GM12801 (cell line): ENCODE measurements around the gene RAB24.

Experiments
- CTCF ChIP-seq: IDR thresholded peaks from one replicate; pipeline ENCODE4 v1.5.1; 2011; ENCODE audit warnings: control low read depth; ENCODE audit not compliant: insufficient read length; ENCODE audit errors: extremely low read depth

Gene RAB24

GRCh38 chr5:177330991-177331842 is 27.7 kb upstream of the RAB24 start:
- no peak for TF ChIP-seq CTCF

- no peak for TF ChIP-seq CTCF
These were observed 26.4 kb upstream of the RAB24 start for GRCh38 chr5:177329883-177330282.

- TF ChIP-seq CTCF, result no peak
These were observed 25.2 kb upstream of the RAB24 start for GRCh38 chr5:177328545-177329231.

- TF ChIP-seq CTCF, result no peak
These were observed 24.3 kb upstream of the RAB24 start for GRCh38 chr5:177327539-177328522.

GRCh38 chr5:177325868-177326381 is 22.4 kb upstream of the RAB24 start:
- TF ChIP-seq CTCF, result no peak

GRCh38 chr5:177320879-177321278 is 17.4 kb upstream of the RAB24 start:
- no peak for TF ChIP-seq CTCF
